Osteocyte (in vitro differentiated cells): ENCODE data around the gene SH3BGRL2. TPM values are rescaled to one million over a fixed set of nuclear protein-coding genes. Genes with fewer than 3 reads are reported as not detected.

ENCODE experiments used
- DNase-seq: peaks from one replicate; pipeline ENCODE4 v3.0.0; 2021; ENCODE audit warnings: mixed read lengths; ENCODE audit not compliant: unreplicated experiment; ENCODE audit errors: extremely low spot score
- H3K27ac Mint-ChIP-seq: one replicate; pipeline ENCODE4 v1.8.0; 2021; ENCODE audit warnings: mild to moderate bottlenecking, mixed read lengths; ENCODE audit not compliant: unreplicated experiment
- H3K27me3 Mint-ChIP-seq: one replicate; pipeline ENCODE4 v1.8.0; 2021; ENCODE audit warnings: mixed read lengths; ENCODE audit not compliant: unreplicated experiment
- H3K36me3 Mint-ChIP-seq: one replicate; pipeline ENCODE4 v1.8.0; 2021; ENCODE audit warnings: mixed read lengths; ENCODE audit not compliant: unreplicated experiment
- H3K4me1 Mint-ChIP-seq: one replicate; pipeline ENCODE4 v1.8.0; 2021; ENCODE audit warnings: mixed read lengths; ENCODE audit not compliant: unreplicated experiment
- H3K4me3 Mint-ChIP-seq: one replicate; pipeline ENCODE4 v1.8.0; 2021; ENCODE audit warnings: mild to moderate bottlenecking, moderate library complexity, mixed read lengths; ENCODE audit not compliant: unreplicated experiment
- H3K9me3 Mint-ChIP-seq: one replicate; pipeline ENCODE4 v1.8.0; 2021; ENCODE audit warnings: mixed read lengths; ENCODE audit not compliant: unreplicated experiment
- total RNA-seq: library from RNA; stranded (reverse); gene quantifications from 2 replicates; pipeline ENCODE4 v1.2.1, GENCODE V29; 2021
- TF ChIP-seq, protein P1 (sequence below): fragments of 200-600 bp; sonication (generic); IDR thresholded peaks from 2 replicates; pipeline ENCODE4 v1.5.0; 2021; ENCODE audit warnings: antibody characterized with exemption, mild to moderate bottlenecking, moderate library complexity

The SH3BGRL2 gene
- total RNA-seq, 1 donor from 2014 or later: 1.9 TPM

- DNase-seq: no peak
- peak overlapping the region; percentile 87 for H3K4me3 Mint-ChIP-seq
These were observed 698 bp upstream of the SH3BGRL2 start for GRCh38 chr6:79630380-79630882.

GRCh38 chr6:79631693-79632172 lies 604 bp downstream of the SH3BGRL2 start:
- Mint-ChIP-seq H3K36me3 (no peaks in the 10 kb centered on the region), H3K27ac (no peak overlapping the region), H3K4me1 (peaks cover 13% of the 10 kb centered on the region), H3K4me3 (peak overlapping the region; percentile 87), H3K27me3 (peaks cover 61% of the 10 kb centered on the region), H3K9me3 (no peaks in the 10 kb centered on the region)
- TF ChIP-seq, protein P1, sequence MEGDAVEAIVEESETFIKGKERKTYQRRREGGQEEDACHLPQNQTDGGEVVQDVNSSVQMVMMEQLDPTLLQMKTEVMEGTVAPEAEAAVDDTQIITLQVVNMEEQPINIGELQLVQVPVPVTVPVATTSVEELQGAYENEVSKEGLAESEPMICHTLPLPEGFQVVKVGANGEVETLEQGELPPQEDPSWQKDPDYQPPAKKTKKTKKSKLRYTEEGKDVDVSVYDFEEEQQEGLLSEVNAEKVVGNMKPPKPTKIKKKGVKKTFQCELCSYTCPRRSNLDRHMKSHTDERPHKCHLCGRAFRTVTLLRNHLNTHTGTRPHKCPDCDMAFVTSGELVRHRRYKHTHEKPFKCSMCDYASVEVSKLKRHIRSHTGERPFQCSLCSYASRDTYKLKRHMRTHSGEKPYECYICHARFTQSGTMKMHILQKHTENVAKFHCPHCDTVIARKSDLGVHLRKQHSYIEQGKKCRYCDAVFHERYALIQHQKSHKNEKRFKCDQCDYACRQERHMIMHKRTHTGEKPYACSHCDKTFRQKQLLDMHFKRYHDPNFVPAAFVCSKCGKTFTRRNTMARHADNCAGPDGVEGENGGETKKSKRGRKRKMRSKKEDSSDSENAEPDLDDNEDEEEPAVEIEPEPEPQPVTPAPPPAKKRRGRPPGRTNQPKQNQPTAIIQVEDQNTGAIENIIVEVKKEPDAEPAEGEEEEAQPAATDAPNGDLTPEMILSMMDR: no peak
- DNase-seq: no peak

More at GRCh38 chr6:79630380-79630882, 698 bp upstream of the SH3BGRL2 start:
- no peaks in the 10 kb centered on the region for H3K9me3 Mint-ChIP-seq
- H3K36me3 Mint-ChIP-seq: no peaks in the 10 kb centered on the region
- H3K4me1 Mint-ChIP-seq: peaks cover 13% of the 10 kb centered on the region
- H3K27me3 Mint-ChIP-seq: peaks cover 52% of the 10 kb centered on the region
- TF ChIP-seq, protein P1: no peak
- no peak overlapping the region for H3K27ac Mint-ChIP-seq

- Mint-ChIP-seq H3K27me3 (peaks cover 54% of the 10 kb centered on the region), H3K36me3 (no peaks in the 10 kb centered on the region), H3K9me3 (no peaks in the 10 kb centered on the region), H3K4me1 (peaks cover 13% of the 10 kb centered on the region), H3K27ac (no peak overlapping the region), H3K4me3 (no peak overlapping the region)
- DNase-seq: no peak
- TF ChIP-seq, protein P1: no peak
These were observed 1.5 kb downstream of the SH3BGRL2 start for GRCh38 chr6:79632580-79632979.

- no peak for DNase-seq
- TF ChIP-seq, protein P1: no peak
- Mint-ChIP-seq H3K4me1 (peaks cover 13% of the 10 kb centered on the region), H3K27ac (no peak overlapping the region), H3K36me3 (no peaks in the 10 kb centered on the region), H3K9me3 (no peaks in the 10 kb centered on the region), H3K4me3 (no peak overlapping the region), H3K27me3 (peaks cover 45% of the 10 kb centered on the region)
These were observed 3.5 kb downstream of the SH3BGRL2 start for GRCh38 chr6:79634491-79635231.

GRCh38 chr6:79635232-79635543 lies 4.1 kb downstream of the SH3BGRL2 start:
- no peaks in the 10 kb centered on the region for H3K9me3 Mint-ChIP-seq
- H3K4me1 Mint-ChIP-seq: peaks cover 13% of the 10 kb centered on the region
- H3K4me3 Mint-ChIP-seq: no peak overlapping the region
- H3K27ac Mint-ChIP-seq: no peak overlapping the region
- TF ChIP-seq, protein P1: no peak
- DNase-seq: no peak
- H3K36me3 Mint-ChIP-seq: no peaks in the 10 kb centered on the region
- H3K27me3 Mint-ChIP-seq: peaks cover 45% of the 10 kb centered on the region
